Nephron progenitor cell (in vitro differentiated cells): ENCODE results near the gene FBXL12.

Experiments used
- DNase-seq: peaks from one replicate; pipeline ENCODE4 v3.0.0; 2021
- H3K27ac Mint-ChIP-seq: 2 replicates; pipeline ENCODE4 v1.8.0; 2021; ENCODE audit warnings: mild to moderate bottlenecking, moderate library complexity, mixed read lengths
- H3K27me3 Mint-ChIP-seq: 2 replicates; pipeline ENCODE4 v1.8.0; 2021; ENCODE audit warnings: mild to moderate bottlenecking, low read depth, mixed read lengths; ENCODE audit not compliant: poor library complexity
- H3K36me3 Mint-ChIP-seq: 2 replicates; pipeline ENCODE4 v1.8.0; 2021; ENCODE audit warnings: low read depth, mixed read lengths
- H3K4me1 Mint-ChIP-seq: 2 replicates; pipeline ENCODE4 v1.8.0; 2021; ENCODE audit warnings: mixed read lengths
- H3K4me3 Mint-ChIP-seq: 2 replicates; pipeline ENCODE4 v1.8.0; 2021; ENCODE audit warnings: mild to moderate bottlenecking, moderate library complexity, mixed read lengths
- H3K9me3 Mint-ChIP-seq: 2 replicates; pipeline ENCODE4 v1.8.0; 2021; ENCODE audit warnings: mild to moderate bottlenecking, moderate library complexity, mixed read lengths
- TF ChIP-seq, protein P1 (sequence below): fragments of 200-600 bp; sonication (generic); IDR thresholded peaks from 2 replicates; pipeline ENCODE4 v1.5.0; 2021; ENCODE audit warnings: antibody characterized with exemption

The FBXL12 gene

GRCh38 chr19:9806803-9807202 lies 12.1 kb downstream of the FBXL12 start:
- TF ChIP-seq, protein P1, sequence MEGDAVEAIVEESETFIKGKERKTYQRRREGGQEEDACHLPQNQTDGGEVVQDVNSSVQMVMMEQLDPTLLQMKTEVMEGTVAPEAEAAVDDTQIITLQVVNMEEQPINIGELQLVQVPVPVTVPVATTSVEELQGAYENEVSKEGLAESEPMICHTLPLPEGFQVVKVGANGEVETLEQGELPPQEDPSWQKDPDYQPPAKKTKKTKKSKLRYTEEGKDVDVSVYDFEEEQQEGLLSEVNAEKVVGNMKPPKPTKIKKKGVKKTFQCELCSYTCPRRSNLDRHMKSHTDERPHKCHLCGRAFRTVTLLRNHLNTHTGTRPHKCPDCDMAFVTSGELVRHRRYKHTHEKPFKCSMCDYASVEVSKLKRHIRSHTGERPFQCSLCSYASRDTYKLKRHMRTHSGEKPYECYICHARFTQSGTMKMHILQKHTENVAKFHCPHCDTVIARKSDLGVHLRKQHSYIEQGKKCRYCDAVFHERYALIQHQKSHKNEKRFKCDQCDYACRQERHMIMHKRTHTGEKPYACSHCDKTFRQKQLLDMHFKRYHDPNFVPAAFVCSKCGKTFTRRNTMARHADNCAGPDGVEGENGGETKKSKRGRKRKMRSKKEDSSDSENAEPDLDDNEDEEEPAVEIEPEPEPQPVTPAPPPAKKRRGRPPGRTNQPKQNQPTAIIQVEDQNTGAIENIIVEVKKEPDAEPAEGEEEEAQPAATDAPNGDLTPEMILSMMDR, result no peak
- Mint-ChIP-seq H3K36me3 (peaks cover 37% of the 10 kb centered on the region), H3K4me1 (no peaks in the 10 kb centered on the region), H3K27me3 (no peaks in the 10 kb centered on the region), H3K27ac (no peak overlapping the region), H3K9me3 (no peaks in the 10 kb centered on the region), H3K4me3 (no peak overlapping the region)
- DNase-seq, result no peak

- Mint-ChIP-seq H3K4me3 (no peak overlapping the region), H3K36me3 (peaks cover 22% of the 10 kb centered on the region), H3K27me3 (peaks cover 4% of the 10 kb centered on the region), H3K27ac (no peak overlapping the region), H3K4me1 (no peaks in the 10 kb centered on the region), H3K9me3 (no peaks in the 10 kb centered on the region)
- TF ChIP-seq, protein P1, result no peak
- no peak for DNase-seq
Measured at GRCh38 chr19:9801976-9802375, 16.9 kb downstream of the FBXL12 start.

DNA sequence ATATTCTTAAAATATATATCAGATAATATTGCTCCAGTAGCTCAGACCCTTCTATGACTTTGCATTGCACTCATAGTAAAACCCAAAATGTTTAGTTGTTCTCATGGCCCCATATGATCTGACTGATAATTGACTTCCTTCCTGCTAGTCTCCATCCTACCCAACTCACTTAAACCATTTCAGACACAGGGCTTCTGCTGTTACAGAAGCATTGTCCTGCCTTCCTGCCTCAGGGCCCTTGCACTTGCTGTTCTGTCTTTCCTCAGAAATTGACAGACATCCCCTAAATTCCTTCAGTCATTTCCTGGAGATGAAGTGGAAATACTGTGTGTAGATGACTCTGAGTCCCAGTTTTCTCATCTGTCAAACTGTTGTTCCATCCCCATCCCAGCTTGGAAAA lies 19.7 kb downstream of the FBXL12 start:
- no peak overlapping the region for H3K4me3 Mint-ChIP-seq

GRCh38 chr19:9797871-9798270 lies 21.0 kb downstream of the FBXL12 start:
- DNase-seq, result no peak
- Mint-ChIP-seq H3K27me3 (peaks cover 4% of the 10 kb centered on the region), H3K36me3 (peaks cover 8% of the 10 kb centered on the region), H3K9me3 (no peaks in the 10 kb centered on the region), H3K27ac (no peak overlapping the region), H3K4me3 (no peak overlapping the region), H3K4me1 (peaks cover 8% of the 10 kb centered on the region)
- TF ChIP-seq, protein P1, result no peak

More for the DNA sequence above, 19.7 kb downstream of the FBXL12 start:
- no peak for DNase-seq
- H3K27ac Mint-ChIP-seq, result no peak overlapping the region
- peaks cover 21% of the 10 kb centered on the region for H3K36me3 Mint-ChIP-seq
- TF ChIP-seq, protein P1, result no peak
- H3K9me3 Mint-ChIP-seq, result no peaks in the 10 kb centered on the region
- H3K27me3 Mint-ChIP-seq, result peaks cover 4% of the 10 kb centered on the region
- H3K4me1 Mint-ChIP-seq, result no peaks in the 10 kb centered on the region

DNA sequence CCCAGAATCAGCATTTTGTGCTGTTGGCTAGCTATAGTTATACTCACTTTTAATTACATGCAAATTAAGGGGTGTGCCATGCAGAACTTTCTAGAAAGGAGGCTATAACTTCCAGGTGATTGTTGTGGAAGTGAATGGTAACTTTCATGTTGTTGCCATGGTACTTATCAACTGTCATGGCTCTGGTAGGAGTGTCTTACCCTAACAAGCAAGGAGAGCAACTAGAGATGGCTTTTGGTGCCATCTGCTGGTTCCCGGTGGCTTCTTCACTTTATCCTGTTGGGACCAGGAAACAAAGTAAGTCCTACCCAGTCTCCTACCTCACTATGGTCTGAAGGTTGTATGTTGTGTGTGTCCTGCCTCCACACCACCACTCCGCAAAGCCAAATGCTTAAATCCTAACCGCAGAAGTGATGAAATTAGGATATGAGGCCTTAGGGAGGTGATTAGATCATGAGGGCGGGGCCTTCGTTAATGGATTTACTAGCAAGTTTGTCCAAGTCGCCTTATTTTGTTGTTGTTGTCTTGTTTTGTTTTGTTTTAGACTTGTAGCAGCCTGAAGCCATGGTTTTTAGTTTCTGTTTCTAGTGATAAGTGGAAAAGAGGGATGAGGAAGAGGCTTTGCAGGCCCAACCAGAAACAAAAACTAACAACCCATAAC lies 22.6 kb downstream of the FBXL12 start:
- H3K4me3 Mint-ChIP-seq, result no peak overlapping the region
- peaks cover 13% of the 10 kb centered on the region for H3K4me1 Mint-ChIP-seq
- H3K27me3 Mint-ChIP-seq, result peaks cover 4% of the 10 kb centered on the region
- no peak overlapping the region for H3K27ac Mint-ChIP-seq
- H3K9me3 Mint-ChIP-seq, result no peaks in the 10 kb centered on the region
- DNase-seq, result peak; percentile 75
- no peaks in the 10 kb centered on the region for H3K36me3 Mint-ChIP-seq
- TF ChIP-seq, protein P1, result peak; percentile 76

GRCh38 chr19:9793071-9793591 lies 25.7 kb downstream of the FBXL12 start:
- peak overlapping the region; percentile 83 for H3K4me3 Mint-ChIP-seq
- H3K9me3 Mint-ChIP-seq, result no peaks in the 10 kb centered on the region
- no peaks in the 10 kb centered on the region for H3K27me3 Mint-ChIP-seq
- H3K27ac Mint-ChIP-seq, result peak overlapping the region; percentile 45
- H3K4me1 Mint-ChIP-seq, result peaks cover 40% of the 10 kb centered on the region
- no peak for DNase-seq
- TF ChIP-seq, protein P1, result no peak
- no peaks in the 10 kb centered on the region for H3K36me3 Mint-ChIP-seq
